Smooth muscle cell (in vitro differentiated cells): Measurements from ENCODE around the gene CUL1. TPM values are rescaled to one million over a fixed set of nuclear protein-coding genes. Genes with fewer than 3 reads are reported as not detected.

Experiments used
- DNase-seq: peaks from one replicate; lab custom pipeline; 2025; ENCODE audit not compliant: unreplicated experiment; lab: John Stamatoyannopoulos, UW
- H2AFZ ChIP-seq: fragments of 200-600 bp; sonication (generic); 2 replicates; pipeline ENCODE4 v1.6.0; 2016; ENCODE audit warnings: antibody characterized with exemption, low read depth, mild to moderate bottlenecking
- H3F3A ChIP-seq: fragments of 200-600 bp; sonication (generic); 2 replicates; pipeline ENCODE4 v1.6.0; 2017; ENCODE audit warnings: antibody characterized with exemption, low read depth
- H3K27ac ChIP-seq: fragments of 200-600 bp; sonication (generic); 2 replicates; pipeline ENCODE4 v1.5.1; 2016; ENCODE audit warnings: low read depth, mild to moderate bottlenecking
- H3K27me3 ChIP-seq: fragments of 200-600 bp; sonication (generic); 2 replicates; pipeline ENCODE4 v1.6.1; 2016; ENCODE audit warnings: low read depth, mild to moderate bottlenecking
- H3K36me3 ChIP-seq: fragments of 200-600 bp; sonication (generic); 2 replicates; pipeline ENCODE4 v1.5.1; 2016; ENCODE audit warnings: low read depth
- H3K4me1 ChIP-seq: fragments of 200-600 bp; sonication (generic); 2 replicates; pipeline ENCODE4 v1.5.1; 2016; ENCODE audit warnings: low read depth
- H3K4me2 ChIP-seq: fragments of 200-600 bp; sonication (generic); 2 replicates; pipeline ENCODE4 v1.6.0; 2016; ENCODE audit warnings: mild to moderate bottlenecking
- H3K4me3 ChIP-seq: fragments of 200-600 bp; sonication (generic); 2 replicates; pipeline ENCODE4 v1.5.1; 2016; ENCODE audit warnings: mild to moderate bottlenecking
- H3K79me2 ChIP-seq: fragments of 200-600 bp; sonication (generic); 2 replicates; pipeline ENCODE4 v1.6.0; 2016; ENCODE audit warnings: low read depth, mild to moderate bottlenecking
- H3K9ac ChIP-seq: fragments of 200-600 bp; sonication (generic); 2 replicates; pipeline ENCODE4 v1.6.0; 2016; ENCODE audit warnings: low read depth
- H3K9me3 ChIP-seq: fragments of 200-600 bp; sonication (generic); replicated peaks from 2 replicates; pipeline ENCODE4 v1.5.1; 2016; ENCODE audit warnings: low read depth
- H4K20me1 ChIP-seq: fragments of 200-600 bp; sonication (generic); 2 replicates; pipeline ENCODE4 v1.6.0; 2016; ENCODE audit warnings: low read depth
- WGBS: methylation state at CpG from one replicate; pipeline ENCODE4 v1.1.7; 2016; ENCODE audit warnings: low lambda C conversion rate; 5-methylcytosine and 5-hydroxymethylcytosine counted together
- polyA plus RNA-seq: library from polyadenylated mRNA; unstranded; fragments of >200 nt; fragmentation: Nextera tagmentation; extraction: Ambion mirVana; gene quantifications from 2 replicates; pipeline ENCODE4 v1.2.1, GENCODE V29; 2016
- total RNA-seq: library from RNA; depleted of rRNA; stranded (reverse); fragments of >200 nt; gene quantifications from 2 replicates; pipeline ENCODE4 v1.2.3, GENCODE V29; 2014
- TF ChIP-seq, protein P1 (sequence below): fragments of 200-600 bp; sonication (generic); IDR thresholded peaks from 2 replicates; pipeline ENCODE4 v1.5.1; 2017; ENCODE audit warnings: borderline replicate concordance, mild to moderate bottlenecking, antibody characterized with exemption; ENCODE audit not compliant: insufficient read depth, poor library complexity, severe bottlenecking

CUL1 gene
- total and polyA plus RNA-seq, 2 experiments from 2014 or later = 38.2 to 44.8 TPM

DNA sequence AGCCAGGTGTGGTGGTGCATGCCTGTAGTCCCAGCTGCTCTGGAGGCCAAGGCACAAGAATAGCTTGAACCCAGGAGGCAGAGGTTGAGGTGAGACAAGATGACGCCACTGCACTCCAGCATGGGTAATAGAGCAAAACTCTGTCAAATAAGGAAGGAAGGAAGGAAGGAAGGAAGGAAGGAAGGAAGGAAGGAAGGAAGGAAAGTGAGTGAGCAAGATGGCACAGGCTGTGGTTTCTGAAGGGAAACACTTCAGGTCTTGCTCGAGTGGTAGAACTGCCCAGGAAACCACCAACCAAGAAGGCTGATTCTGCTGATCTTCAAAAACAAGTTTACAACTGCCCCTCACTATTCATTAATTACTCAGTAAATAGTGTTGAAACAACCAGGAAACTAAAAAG, 140.2 kb downstream of the CUL1 start:
- Histone ChIP-seq H3F3A (no peaks in the 10 kb centered on the region), H4K20me1 (no peaks in the 10 kb centered on the region), H3K9ac (no peak overlapping the region), H2AFZ (no peak overlapping the region), H3K36me3 (no peaks in the 10 kb centered on the region), H3K4me2 (no peak overlapping the region), H3K4me3 (no peak overlapping the region), H3K27me3 (no peaks in the 10 kb centered on the region), H3K79me2 (peaks cover 9% of the 10 kb centered on the region), H3K9me3 (no peaks in the 10 kb centered on the region), H3K4me1 (no peaks in the 10 kb centered on the region), H3K27ac (no peak overlapping the region)
- TF ChIP-seq, protein P1, sequence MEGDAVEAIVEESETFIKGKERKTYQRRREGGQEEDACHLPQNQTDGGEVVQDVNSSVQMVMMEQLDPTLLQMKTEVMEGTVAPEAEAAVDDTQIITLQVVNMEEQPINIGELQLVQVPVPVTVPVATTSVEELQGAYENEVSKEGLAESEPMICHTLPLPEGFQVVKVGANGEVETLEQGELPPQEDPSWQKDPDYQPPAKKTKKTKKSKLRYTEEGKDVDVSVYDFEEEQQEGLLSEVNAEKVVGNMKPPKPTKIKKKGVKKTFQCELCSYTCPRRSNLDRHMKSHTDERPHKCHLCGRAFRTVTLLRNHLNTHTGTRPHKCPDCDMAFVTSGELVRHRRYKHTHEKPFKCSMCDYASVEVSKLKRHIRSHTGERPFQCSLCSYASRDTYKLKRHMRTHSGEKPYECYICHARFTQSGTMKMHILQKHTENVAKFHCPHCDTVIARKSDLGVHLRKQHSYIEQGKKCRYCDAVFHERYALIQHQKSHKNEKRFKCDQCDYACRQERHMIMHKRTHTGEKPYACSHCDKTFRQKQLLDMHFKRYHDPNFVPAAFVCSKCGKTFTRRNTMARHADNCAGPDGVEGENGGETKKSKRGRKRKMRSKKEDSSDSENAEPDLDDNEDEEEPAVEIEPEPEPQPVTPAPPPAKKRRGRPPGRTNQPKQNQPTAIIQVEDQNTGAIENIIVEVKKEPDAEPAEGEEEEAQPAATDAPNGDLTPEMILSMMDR = no peak
- 94% methylated on average over 2 of the region's 2 CpGs for WGBS
- DNase-seq = no peak

DNA sequence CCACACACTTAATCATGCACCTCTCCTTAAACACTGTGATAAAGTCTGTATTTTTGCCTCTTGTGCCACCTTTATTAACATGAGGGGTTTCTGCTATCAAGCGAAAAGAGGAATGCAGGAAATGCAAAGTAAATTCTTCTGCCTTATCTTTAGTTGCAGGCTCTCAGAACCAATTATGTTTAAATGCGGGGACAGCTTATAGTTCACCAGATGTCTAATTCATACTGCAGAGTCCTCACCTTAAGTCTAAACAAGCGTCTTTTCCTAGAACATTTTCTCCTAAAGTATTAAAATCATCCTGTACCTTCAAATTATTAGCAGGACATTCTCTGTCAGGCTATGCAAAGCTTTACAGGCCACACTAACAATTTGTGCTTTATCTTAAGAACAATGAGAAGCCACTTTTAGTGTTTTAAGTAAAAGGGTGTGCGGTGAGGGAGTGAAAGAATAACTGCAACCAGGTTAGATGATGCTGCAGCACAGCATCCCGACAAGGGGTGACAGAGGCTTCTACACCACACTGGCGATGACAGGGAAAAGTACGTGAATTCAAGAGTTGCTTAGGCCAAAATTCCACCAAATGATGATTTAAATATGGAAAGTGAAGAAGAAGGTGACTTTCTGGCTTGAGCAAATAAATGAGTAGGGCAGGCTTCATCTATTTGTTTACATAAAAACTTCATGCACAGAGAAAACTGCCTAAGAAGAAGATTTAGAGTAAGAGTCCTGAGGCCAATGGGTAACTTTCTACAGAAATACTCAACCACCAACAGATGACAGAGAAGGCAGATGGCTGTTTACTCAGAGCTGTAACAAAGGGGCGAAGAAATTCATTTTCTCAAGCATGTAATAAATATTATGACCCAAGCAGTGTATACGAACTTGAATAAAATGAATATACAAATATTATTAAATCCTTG, 149.4 kb downstream of the CUL1 start:
- Histone ChIP-seq H3K4me3 (no peak overlapping the region), H3K4me2 (no peak overlapping the region), H3F3A (no peaks in the 10 kb centered on the region), H3K9me3 (no peaks in the 10 kb centered on the region), H3K9ac (no peak overlapping the region), H3K79me2 (peaks cover 56% of the 10 kb centered on the region), H3K4me1 (peaks cover 8% of the 10 kb centered on the region), H3K27ac (no peak overlapping the region), H2AFZ (no peak overlapping the region), H3K36me3 (no peaks in the 10 kb centered on the region), H4K20me1 (peaks cover 39% of the 10 kb centered on the region), H3K27me3 (no peaks in the 10 kb centered on the region)
- DNase-seq = no peak
- TF ChIP-seq, protein P1 = no peak
- 79% methylated on average over 9 of the region's 9 CpGs for WGBS

DNA sequence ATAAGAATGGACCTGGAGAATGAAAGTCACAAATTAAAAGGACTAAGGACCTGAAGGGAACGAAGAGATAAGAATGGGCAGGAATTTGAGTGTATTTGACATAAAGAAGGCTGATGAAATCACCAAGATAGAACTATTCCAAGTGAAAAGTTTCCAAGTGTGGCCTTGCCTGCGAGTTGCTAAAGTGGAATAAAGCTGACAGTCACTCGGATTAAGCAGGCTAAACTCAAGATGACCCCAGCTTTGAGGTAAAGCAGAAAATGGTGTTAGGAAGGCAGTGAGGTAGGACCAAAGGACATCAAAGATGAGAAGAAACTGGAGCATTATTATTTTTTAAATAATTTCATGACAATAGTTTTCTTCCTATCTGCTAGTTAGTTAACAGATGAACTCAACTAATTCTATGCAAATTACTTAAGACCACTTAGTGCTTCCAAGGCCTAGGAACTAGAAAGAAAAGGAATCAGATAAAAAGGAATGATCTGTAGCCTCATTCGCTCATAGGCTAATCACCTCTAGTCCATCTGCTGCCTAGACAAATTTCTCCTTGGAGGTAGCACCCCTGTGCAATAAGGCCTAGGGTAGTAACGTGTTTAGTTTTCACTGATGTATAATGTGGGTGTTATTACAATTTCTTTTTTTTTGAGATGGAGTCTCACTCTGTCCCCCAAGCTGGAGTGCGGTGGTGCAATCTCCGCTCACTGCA, 150.8 kb downstream of the CUL1 start:
- Histone ChIP-seq H3K4me3 (no peak overlapping the region), H4K20me1 (peaks cover 44% of the 10 kb centered on the region), H3K9ac (no peak overlapping the region), H2AFZ (no peak overlapping the region), H3K27ac (no peak overlapping the region), H3K27me3 (no peaks in the 10 kb centered on the region), H3F3A (no peaks in the 10 kb centered on the region), H3K79me2 (peaks cover 65% of the 10 kb centered on the region), H3K9me3 (no peaks in the 10 kb centered on the region), H3K36me3 (no peaks in the 10 kb centered on the region), H3K4me1 (peaks cover 8% of the 10 kb centered on the region), H3K4me2 (no peak overlapping the region)
- 77% methylated on average over 7 of the region's 7 CpGs for WGBS
- TF ChIP-seq, protein P1 = no peak
- no peak for DNase-seq
